Activated T-helper 1 cell treated with anti-CD3 and anti-CD28 coated beads, Interleukin-12 subunit alpha, Interleukin-12 subunit beta, Interleukin-2, Interleukin-4 antibody, amounts not matched to agents 30 ng/mL and 10 ng/mL and 1 ng/mL, durations not matched to agents 14 hours and 24 hours and 36 hours (primary cell): ENCODE measurements around the gene SRGAP2C. TPM values are rescaled to one million over a fixed set of nuclear protein-coding genes. Genes with fewer than 3 reads are reported as not detected.
"Not testable (repeated sequence)": the region's sequence is repeated elsewhere in the genome, so short reads cannot be mapped to it uniquely, and the experiment has no call there.

Source experiments
- DNase-seq: peaks from one replicate; pipeline ENCODE4 v3.0.0; 2021; ENCODE audit warnings: low spot score
- H3K27ac Mint-ChIP-seq: one replicate; pipeline ENCODE4 v1.8.0; 2021; ENCODE audit warnings: mild to moderate bottlenecking, mixed read lengths
- H3K27me3 Mint-ChIP-seq: one replicate; pipeline ENCODE4 v1.8.0; 2022; ENCODE audit warnings: mild to moderate bottlenecking, moderate library complexity, mixed read lengths; ENCODE audit not compliant: insufficient read depth
- H3K36me3 Mint-ChIP-seq: one replicate; pipeline ENCODE4 v1.8.0; 2021; ENCODE audit warnings: low read depth, mixed read lengths
- H3K4me1 Mint-ChIP-seq: one replicate; pipeline ENCODE4 v1.8.0; 2021; ENCODE audit warnings: low read depth, mixed read lengths
- H3K4me3 Mint-ChIP-seq: one replicate; pipeline ENCODE4 v1.8.0; 2021; ENCODE audit warnings: mild to moderate bottlenecking, moderate library complexity, mixed read lengths
- H3K9me3 Mint-ChIP-seq: one replicate; pipeline ENCODE4 v1.8.0; 2021; ENCODE audit warnings: mixed read lengths
- intact Hi-C: fragments of 100-400 bp; cut with micrococcal nuclease; formaldehyde crosslinking; loops from one replicate; pipeline ENCODE4 v1.15.1; 2024
- total RNA-seq: library from RNA; stranded (reverse); gene quantifications from 2 replicates; pipeline ENCODE4 v1.2.3, GENCODE V29; 2022

Gene SRGAP2C
- total RNA-seq, 1 donor from 2014 or later = 52.9 TPM

DNA sequence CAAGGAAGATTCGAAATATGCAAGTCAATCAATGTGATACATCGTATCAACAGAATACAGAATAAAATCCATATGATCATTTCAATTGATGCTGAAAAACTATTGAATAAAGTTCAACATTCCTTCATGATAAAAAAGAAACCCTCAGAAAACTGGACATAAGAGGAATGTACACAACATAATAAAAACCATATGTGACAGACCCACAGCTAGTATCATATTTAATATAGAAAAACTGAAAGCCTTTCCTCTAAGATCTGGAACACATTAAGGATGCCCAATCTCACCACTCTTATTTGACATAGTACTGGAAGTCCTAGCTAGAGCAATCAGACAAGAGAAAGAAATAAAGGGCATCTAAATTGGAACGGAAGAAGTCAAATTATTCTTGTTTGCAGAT lies 254.1 kb downstream of the SRGAP2C start:
- H3K4me3 Mint-ChIP-seq, H3K36me3 Mint-ChIP-seq, intact Hi-C loops, DNase-seq, H3K27ac Mint-ChIP-seq: not testable (repeated sequence)
- Mint-ChIP-seq H3K4me1 (peaks cover 13% of the 10 kb centered on the region), H3K9me3 (peaks cover 21% of the 10 kb centered on the region), H3K27me3 (peaks cover 13% of the 10 kb centered on the region)

DNA sequence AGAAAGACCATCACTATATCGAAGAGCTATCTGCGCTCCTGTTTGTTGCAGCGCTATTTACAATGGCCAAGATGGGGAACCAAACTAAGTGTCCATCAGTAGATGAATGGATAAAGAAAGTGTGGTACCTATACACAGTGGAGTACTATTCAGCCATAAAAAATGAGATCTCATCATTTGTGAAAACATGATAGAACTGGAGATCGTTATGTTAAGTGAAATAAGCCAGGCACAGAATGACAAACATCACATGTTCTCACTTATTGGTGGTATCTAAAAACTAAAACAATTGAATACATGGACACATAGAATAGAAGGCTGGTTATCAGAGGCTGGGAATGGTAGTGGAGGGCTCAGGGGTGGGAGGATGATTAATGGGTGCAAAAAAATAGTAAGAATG lies 256.2 kb downstream of the SRGAP2C start:
- peaks cover 7% of the 10 kb centered on the region for H3K36me3 Mint-ChIP-seq
- intact Hi-C loops = loop anchor here (10.0 kb wide), 1 partner anchor 46 kb away; no protein-coding TSS in a partner anchor

More for the DNA sequence above, 256.2 kb downstream of the SRGAP2C start:
- Mint-ChIP-seq H3K9me3 (peaks cover 21% of the 10 kb centered on the region), H3K4me3 (no peak overlapping the region), H3K4me1 (peaks cover 27% of the 10 kb centered on the region), H3K27me3 (peaks cover 13% of the 10 kb centered on the region), H3K27ac (no peak overlapping the region)
- no peak for DNase-seq

Other genes with a start within 250 kb of the SRGAP2C start
- 24.3 and 26.1 TPM in 2 replicates for gene FAM72B, start 635 bp upstream of the SRGAP2C start, total RNA-seq